ACHN (cell line): Measurements from ENCODE around the gene CA5B.
A peak's percentile ranks its signal among the peaks of the same experiment; 100 is the strongest.
"Not testable (repeated sequence)": the region's sequence is repeated elsewhere in the genome, so short reads cannot be mapped to it uniquely, and the experiment has no call there.

Experiments used
- DNase-seq: peaks from one replicate; pipeline ENCODE4 v3.0.0-alpha.2; 2015
- in situ Hi-C: cut with HindIII; loops from 2 replicates; pipeline ENCODE4 v1.10.0; 2017; ENCODE audit warnings: low sequenced_read_pairs, low pct_ligation_motif_present, low pct_unique_long_range_greater_than_20kb

The CA5B gene

DNA sequence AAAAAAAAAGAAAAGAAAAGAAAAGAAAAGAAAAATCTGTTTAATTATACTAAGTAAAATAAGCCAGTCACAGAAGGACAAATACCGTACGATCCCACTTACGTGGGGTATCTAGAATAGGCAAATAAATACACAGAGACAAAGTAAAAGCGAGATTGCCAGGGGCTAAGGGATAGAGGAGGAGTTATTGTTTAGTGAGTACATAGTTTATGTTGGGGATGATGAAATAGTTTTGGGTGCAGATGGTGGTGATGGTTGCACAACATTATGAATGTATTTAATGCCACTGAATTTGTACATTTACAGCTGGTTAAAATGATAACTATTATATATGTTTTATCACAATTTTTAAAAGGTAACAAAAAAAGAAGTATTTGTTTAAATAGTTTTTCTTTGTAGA lies 7.1 kb downstream of the CA5B start:
- in situ Hi-C loops = no loop called here
- no peak for DNase-seq

DNA sequence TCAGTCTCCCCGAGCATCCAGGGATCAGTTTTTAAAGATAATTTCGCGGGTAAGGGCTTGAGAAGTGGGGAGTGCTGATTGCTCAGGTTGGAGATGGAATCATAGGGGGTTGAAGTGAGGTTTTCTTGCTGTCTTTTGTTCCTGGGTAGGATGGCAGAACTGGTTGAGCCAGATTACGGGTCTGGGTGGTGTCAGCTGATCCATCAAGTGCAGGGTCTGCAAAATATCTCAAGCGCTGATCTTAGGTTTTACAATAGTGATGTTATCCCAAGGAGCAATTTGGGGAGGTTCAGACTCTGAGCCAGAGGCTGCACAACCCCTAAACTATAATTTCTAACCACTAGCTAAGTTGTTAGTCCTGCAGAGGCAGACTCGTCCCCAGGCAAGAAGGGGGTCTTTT lies 8.6 kb downstream of the CA5B start:
- in situ Hi-C loops, DNase-seq: not testable (repeated sequence)

DNA sequence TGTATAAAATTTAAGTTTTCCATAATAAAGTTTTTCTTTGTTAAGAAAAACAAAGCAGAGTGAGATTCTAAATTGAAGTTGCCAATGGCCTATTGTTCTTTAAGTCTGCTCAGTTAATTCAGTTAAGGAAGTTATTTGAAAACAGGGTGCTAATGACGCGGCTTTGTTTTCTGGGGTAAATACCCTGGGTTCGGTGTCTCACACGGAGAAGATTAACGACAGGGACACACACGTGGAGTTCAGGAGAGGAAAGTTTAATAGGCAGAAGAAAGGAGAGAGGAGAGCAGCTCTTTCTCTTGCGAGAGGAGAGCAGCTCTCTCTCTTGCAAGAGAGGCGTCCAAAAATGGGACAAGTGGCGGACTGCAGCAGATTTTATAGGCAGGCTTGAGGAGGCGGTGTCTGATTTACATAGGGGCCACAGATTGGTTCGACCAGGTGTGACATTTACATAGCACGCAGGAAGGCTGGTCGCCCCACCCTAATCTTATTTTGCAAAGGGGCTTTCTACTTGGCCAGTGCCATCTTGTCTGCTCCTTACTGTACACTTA lies 9.6 kb downstream of the CA5B start:
- no peak for DNase-seq
- in situ Hi-C loops = no loop called here

DNA sequence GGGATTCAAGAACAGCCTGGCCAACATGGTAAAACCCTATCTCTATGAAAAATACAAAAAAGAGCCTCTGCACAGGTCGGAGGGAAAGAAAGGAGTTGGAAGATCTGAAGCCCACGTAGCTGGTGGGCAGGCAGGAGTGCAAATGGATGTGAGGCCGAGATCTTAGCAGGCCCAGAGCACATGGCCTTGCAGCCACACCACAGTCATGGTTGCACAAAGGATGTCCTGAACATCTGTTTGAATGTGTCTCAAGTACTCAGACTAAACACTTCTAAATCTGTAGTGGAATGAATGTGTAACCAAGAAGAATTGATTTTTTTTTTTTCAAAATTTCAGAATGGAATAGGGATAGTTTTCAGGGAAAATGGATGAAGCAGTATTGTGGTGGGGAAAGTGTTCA lies 10.8 kb downstream of the CA5B start:
- in situ Hi-C loops = no loop called here
- no peak for DNase-seq

DNA sequence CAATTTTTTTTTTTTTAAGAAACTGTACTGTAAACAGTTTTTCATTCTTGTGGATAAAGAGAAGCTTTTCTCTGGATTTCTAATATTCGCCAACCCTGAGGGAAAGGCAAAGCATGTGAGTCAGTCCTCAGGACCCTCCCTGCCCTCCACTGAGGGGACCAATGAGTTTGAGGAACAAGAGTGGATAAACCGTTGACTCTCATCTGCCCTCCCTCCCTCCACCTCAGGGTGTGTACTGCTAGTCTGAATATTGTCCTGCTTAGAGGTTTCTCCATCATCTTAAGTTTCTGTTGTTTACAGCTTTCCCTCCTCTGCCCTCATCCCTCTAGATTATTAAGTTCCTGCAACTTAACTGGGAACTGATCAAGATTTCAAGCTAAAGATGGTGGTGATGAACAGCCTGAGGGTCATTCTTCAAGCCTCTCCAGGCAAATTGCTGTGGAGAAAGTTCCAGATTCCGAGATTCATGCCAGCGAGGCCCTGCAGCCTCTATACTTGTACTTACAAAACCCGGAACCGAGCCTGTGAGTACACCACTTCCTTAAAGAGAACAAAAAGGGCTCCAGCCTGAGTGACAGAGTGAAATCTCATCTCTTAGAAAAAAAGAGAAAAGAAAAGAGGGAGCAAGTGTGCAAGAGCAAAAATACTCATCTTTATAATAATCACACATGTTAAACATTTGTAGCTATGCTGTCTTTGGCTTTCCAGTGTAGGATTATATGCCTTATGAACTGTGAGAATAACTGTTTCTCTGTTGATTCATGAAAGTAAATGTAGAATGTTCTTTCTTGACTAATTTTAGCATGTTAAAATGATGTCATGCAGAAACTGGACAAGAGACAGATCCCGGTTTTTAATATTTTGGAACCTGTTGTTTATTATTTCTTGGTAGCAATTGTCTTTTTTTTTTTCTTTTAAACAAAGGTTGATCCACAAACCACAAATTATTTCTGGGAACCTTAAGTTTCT lies 11.9 kb downstream of the CA5B start:
- in situ Hi-C loops = no loop called here
- no peak for DNase-seq

DNA sequence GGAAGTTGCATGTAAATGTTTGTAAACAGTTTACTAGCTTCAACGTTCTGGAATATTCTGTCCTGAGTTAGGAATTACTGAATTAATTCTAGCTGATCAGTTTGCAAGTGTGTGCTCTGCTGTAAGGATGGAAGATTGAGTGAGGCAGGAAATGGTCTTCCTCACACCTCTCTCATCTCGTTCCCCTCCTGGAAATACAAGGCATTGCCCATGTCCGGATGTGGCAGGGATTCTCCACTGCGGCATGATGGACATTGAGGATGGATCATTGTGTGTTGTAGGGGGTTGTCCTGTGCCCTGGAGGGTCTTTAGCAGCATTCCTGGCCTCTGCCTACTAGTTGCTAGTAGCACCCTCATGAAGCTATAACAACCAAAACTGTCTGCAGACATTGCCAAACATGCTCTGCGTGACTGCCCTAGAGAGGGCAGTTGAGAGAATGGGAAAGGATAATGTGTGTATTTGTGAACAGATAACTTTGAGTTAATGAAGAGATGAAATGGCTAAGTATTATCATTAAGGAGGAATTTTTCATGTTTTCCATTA lies 12.6 kb downstream of the CA5B start:
- no peak for DNase-seq
- in situ Hi-C loops = no loop called here

DNA sequence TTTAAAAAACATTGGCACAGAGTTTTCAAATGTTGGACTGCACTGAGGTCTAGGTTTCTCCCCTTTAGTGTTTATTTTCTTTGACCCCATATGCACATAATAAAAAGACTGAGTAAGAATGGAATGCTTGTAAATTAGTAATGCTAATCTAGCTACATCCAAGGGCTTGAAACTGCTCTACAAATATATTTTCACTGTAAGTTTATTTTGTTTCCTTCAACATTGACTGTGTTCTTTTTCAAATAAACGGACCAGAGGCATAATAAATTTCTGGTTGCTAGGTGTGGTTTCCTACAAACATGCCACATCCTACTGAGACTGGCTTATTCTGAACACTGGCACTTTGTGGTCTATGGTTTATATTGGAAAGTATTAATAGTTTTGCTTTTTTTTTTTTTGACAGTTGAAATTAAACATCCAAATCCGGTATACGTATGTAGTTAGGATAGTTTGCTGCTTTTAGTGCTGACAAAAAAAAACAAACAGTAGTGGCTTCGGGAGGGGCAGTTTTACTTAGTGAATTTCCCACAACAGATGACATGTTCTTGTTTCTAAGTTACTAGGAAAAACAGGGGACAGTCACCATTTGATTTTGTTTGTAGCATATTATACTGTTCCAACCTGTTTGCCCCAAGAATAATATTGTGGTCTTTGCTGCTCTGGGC lies 13.2 kb downstream of the CA5B start:
- in situ Hi-C loops = no loop called here
- no peak for DNase-seq

DNA sequence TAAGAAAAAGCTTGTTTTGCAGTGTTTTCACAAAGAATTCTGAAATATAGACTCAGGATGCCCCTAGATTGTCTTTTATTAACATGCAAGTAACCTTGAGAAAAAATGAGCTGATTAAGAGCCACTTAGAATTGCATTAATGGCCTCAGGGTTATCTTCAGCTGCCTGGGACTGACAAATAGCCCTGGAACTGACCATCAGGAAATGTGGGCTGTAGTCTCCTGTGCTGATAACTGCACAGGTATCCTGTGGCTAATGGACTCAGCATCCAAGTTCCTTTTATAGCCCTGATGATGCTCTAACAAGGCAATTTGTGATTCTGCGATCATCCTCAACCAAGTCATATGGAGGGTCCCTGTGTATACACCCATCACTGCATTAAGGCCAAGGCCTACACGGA lies 17.0 kb downstream of the CA5B start:
- in situ Hi-C loops = no loop called here
- DNase-seq = no peak

DNA sequence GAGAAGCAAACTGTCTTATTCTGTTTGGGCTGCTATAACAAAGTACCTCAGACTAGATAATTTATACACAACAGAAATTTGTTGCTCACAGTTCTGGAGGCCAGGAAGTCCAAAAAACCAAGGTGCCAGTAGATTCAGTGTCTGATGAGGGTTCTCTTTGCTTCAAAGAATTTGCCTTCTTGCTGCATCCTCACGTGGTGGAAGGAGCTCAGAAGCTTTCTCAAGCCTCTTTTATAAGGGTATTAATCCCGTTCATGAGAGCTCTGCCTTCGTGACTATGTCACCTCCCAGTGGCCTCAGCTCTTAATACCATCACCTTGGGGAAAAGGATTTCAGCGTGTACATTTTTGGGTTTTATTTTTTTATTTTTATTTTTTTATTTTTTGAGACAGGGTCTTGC lies 20.1 kb downstream of the CA5B start:
- in situ Hi-C loops = no loop called here

DNA sequence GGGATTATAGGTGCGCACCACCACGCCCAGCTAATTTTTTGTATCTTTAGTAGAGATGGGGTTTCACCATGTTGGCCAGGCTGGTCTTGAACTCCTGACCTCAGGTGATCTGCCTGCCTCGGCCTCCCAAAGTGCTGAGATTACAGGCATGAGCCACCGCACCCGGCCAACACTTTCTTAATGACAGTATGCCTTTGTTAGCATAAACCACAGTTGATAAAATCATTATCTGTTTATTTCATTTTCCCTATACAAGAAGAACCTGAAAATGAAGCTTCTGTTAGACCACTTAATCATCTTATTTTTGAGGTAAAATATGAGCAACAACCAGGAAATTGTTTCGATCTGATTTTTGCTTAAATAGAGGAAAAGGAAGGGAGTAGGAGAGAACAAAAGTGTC lies 21.8 kb downstream of the CA5B start:
- in situ Hi-C loops, DNase-seq: not testable (repeated sequence)

More for the DNA sequence above, 20.1 kb downstream of the CA5B start:
- no peak for DNase-seq

DNA sequence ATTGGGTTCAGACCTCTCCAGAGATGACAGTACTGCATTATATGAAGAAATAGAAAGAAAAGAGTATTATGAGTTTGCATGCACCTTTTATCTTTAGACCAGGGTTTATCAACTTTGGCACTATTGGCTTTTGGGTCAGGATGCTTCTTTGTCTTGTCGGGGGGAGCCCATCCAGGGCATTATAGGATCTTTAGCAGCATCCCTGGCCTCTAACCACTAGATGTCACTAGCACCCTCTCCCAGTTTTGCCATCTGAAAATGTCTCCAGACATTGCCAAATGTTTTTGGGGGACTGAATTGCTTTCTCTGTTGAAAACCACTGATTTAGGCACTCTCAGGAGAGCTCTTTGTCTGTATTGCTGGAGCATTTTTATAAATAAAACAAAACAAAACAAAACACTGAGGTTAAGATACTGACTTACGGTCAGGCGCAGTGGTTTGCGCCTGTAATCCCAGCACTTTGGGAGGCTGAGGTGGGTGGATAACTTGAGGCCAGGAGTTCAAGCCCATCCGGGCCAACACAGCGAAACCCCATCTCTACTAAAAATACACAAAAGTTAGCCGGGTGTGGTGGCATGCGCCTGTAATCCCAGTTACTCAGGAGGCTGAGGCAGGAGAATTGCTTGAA lies 23.6 kb downstream of the CA5B start:
- in situ Hi-C loops = no loop called here
- DNase-seq = peak; percentile 14

DNA sequence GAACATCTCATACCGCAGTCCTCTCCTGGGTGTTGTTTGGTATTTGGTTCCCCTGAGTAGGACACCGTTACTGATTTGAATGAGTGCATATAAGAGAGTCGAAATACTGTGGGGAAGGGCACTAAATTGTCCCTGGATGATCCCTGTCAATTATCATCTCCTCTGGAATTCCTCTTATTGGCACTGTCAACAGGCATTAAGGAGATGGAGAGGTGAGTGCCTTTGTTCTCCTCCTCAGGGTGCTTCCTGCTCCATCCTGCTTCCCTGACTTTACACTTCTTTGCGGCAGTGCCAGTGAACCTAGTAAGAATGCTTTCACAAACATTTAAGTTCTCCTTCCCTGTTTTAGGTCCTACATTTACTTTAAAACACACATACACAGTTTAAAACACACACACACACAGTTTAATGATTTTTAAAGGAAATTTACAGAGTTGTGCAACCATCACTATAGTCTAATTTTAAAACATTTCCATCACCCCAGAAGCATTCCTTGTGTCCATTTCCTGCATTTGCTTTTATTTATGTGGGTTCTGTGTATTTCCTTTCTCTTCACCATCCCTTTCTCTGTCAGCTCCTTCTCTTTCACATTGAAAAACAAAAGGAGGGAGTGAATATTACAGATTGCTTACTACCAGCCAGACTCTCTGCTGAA lies 31.4 kb downstream of the CA5B start:
- in situ Hi-C loops = no loop called here
- DNase-seq = no peak

DNA sequence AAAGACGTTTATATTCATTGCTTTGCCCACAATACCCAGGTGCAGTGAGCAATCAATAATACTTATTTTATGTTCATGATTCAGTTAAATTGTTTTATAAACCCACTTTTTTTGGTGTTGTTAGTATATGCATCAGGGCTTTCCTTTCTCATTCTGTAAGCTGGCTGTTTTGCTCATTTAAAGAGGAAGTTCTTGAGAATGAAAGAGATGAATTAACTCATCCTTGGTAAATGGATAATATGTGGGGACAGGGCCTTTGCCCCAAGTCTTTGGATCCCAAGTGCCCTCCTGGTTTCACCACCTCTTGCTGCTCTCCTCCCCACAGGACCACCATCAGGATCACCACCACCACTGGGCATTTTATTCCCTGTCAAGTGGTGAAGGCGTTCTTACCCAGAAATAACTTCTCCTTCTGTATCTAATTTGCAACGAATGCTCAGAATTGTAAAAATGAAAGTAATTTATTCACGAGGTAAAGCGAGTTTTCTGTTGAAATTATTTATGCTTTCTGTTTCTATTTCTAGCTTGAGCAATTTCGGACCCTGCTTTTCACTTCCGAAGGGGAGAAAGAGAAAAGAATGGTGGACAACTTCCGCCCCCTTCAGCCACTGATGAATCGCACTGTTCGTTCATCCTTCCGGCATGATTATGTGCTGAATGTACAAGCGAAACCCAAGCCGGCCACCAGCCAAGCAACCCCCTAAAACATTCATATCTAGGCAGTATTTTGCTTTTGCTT lies 44.1 kb downstream of the CA5B start:
- no peak for DNase-seq
- in situ Hi-C loops = no loop called here

DNA sequence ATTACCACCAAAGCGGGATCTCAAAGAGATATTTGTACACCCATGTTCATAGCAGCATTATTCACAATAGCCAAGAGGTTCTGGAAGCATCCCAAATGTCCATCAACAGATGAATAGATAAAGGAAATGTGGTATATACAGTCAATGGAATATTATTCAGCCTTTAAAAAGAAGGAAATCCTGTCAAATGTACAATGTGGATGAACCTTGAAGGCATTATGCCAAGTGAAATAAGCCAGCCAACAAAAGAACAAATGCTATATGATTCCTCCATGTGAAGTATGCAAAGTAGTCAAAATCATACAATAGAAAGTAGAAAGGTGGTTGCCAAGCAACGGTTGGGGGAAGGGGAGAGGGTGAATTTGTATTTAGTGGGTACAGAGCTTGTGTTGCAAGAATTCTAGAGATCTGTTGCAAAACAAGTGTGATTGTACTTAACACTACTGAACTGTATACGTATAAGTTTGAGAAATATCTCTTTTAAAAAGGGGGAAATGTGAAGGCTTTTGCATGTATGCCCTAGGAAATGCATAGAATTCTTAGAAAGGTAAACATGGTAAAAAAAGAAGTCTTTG lies 47.2 kb downstream of the CA5B start:
- DNase-seq = no peak
- in situ Hi-C loops = no loop called here

DNA sequence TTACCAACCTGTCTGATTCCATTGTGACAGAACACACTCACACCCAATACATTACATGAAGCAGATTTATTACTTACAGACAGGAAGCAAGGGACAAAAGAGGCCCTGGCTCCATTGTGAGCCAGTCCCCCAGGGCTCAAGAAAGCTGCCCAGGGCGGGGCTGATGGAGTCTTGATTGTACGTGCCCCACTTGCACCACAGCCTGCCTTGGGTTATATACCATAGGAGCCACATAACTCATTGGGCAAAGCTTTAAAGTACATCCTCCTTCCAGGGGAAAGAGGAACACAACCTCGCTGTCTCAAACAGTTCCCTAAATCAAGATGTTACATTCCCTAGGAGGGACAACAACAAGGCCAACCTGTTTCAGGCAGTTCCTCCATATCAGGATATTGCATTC lies 48.8 kb downstream of the CA5B start:
- no peak for DNase-seq
- in situ Hi-C loops = no loop called here

DNA sequence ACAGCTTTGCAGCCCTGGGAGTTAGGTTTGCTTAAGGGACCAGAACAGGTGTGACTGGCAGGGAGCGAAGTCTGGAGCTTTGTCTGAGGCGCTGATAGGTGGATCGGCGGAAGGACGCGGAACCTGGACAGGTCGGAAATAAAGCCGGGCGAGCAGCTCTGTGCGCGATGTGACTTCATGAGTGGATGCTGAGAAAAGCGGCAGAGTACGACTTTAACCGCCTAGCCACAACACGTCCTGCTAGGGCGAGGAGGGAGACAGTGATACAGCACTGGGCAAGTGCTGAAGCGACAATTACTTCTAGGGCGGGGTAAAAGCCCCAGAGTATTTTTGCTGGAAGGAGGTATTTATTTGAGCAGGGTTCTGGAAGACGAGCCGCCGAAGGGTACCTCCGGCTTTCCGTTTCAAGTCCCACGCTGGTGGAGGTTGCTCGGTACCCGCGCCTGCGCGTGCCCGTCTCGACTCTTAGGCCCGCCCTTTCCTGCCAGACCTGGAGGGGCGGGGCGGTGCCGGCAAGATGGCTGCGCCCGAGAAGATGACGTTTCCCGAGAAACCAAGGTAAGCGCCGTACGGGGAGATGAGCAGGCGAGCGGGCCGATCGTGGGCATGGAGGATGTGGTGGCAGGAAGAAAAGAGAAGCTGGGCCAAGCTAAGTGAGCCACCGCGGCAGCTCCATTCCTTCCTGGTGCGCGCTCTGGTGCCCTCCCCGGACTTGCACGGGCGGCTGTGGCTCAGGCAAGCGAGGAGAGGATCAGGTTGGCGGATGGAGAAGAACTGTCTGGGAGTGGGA lies 52.1 kb downstream of the CA5B start, which contains the start of gene ZRSR2:
Gene ZRSR2, plus strand, starts transcription at position 506 of the 790 bp plus-strand sequence. Its CDS starts 12 bp downstream, at position 518.
- in situ Hi-C loops = no loop called here
- DNase-seq = peak; percentile 70
